ENCODE measurements around the gene LRRC8A.

DNA sequence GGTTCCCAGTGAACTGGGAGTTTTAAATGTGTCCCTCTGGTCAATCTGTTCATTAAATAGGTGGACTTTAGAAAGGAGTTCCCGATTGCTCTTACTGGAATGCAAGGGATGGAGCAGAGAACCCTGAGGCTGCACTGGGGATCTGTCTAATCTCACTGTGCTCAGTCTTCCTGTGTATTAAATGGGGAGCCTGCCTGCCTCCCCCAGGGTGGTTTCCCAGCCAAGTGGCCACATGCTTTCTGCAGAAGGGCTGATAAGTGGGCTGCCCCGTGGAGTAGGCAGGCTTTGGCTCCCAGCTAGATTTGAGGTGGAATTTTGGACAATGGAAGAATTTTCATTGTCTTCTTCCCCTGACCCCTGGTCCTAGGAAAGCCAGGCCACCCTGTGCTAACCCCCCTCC is 24.8 kb downstream of the LRRC8A start:
- TF ChIP-seq, protein P1, sequence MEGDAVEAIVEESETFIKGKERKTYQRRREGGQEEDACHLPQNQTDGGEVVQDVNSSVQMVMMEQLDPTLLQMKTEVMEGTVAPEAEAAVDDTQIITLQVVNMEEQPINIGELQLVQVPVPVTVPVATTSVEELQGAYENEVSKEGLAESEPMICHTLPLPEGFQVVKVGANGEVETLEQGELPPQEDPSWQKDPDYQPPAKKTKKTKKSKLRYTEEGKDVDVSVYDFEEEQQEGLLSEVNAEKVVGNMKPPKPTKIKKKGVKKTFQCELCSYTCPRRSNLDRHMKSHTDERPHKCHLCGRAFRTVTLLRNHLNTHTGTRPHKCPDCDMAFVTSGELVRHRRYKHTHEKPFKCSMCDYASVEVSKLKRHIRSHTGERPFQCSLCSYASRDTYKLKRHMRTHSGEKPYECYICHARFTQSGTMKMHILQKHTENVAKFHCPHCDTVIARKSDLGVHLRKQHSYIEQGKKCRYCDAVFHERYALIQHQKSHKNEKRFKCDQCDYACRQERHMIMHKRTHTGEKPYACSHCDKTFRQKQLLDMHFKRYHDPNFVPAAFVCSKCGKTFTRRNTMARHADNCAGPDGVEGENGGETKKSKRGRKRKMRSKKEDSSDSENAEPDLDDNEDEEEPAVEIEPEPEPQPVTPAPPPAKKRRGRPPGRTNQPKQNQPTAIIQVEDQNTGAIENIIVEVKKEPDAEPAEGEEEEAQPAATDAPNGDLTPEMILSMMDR (IDR thresholded peaks at IDR 0.05) = no peak
- TF ChIP-seq TEAD4 (IDR thresholded peaks at IDR 0.05; ENCODE audit: borderline replicate concordance, insufficient read depth) = no peak
- TF ChIP-seq, protein P2, sequence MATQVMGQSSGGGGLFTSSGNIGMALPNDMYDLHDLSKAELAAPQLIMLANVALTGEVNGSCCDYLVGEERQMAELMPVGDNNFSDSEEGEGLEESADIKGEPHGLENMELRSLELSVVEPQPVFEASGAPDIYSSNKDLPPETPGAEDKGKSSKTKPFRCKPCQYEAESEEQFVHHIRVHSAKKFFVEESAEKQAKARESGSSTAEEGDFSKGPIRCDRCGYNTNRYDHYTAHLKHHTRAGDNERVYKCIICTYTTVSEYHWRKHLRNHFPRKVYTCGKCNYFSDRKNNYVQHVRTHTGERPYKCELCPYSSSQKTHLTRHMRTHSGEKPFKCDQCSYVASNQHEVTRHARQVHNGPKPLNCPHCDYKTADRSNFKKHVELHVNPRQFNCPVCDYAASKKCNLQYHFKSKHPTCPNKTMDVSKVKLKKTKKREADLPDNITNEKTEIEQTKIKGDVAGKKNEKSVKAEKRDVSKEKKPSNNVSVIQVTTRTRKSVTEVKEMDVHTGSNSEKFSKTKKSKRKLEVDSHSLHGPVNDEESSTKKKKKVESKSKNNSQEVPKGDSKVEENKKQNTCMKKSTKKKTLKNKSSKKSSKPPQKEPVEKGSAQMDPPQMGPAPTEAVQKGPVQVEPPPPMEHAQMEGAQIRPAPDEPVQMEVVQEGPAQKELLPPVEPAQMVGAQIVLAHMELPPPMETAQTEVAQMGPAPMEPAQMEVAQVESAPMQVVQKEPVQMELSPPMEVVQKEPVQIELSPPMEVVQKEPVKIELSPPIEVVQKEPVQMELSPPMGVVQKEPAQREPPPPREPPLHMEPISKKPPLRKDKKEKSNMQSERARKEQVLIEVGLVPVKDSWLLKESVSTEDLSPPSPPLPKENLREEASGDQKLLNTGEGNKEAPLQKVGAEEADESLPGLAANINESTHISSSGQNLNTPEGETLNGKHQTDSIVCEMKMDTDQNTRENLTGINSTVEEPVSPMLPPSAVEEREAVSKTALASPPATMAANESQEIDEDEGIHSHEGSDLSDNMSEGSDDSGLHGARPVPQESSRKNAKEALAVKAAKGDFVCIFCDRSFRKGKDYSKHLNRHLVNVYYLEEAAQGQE (IDR thresholded peaks at IDR 0.05; ENCODE audit: low read depth, low read length) = no peak
- no peak for TF ChIP-seq CHD2 (IDR thresholded peaks at IDR 0.05; ENCODE audit: low read length, partially characterized antibody)
- no peak for TF ChIP-seq TCF12 (IDR thresholded peaks at IDR 0.05)
- no peak for TF ChIP-seq RAD21 (IDR thresholded peaks at IDR 0.05; ENCODE audit: low read length)
- no peak for TF ChIP-seq EP300 (IDR thresholded peaks at IDR 0.05; ENCODE audit: borderline replicate concordance in 1 of 2, low read depth in 1 of 2, low read length in 1 of 2)
- no peak for TF ChIP-seq FOXM1 (IDR thresholded peaks at IDR 0.05; ENCODE audit: low read depth)
- TF ChIP-seq POLR2AphosphoS5 (IDR thresholded peaks at IDR 0.05; ENCODE audit: low read depth, low read length) = no peak
